SU-DHL-6 (cell line): ENCODE results near the gene USP13.

Experiments used
- H2AFZ ChIP-seq: fragments of 200-600 bp; sonication (generic); 2 replicates; pipeline ENCODE4 v1.6.1; 2014; ENCODE audit warnings: low read depth, mild to moderate bottlenecking, moderate library complexity, mixed read lengths, antibody characterized with exemption, low read length; ENCODE audit not compliant: severe bottlenecking
- H3F3A ChIP-seq: fragments of 200-600 bp; shearing (Covaris generic); 2 replicates; pipeline ENCODE4 v1.6.0; 2016; ENCODE audit warnings: antibody characterized with exemption, mild to moderate bottlenecking; ENCODE audit not compliant: insufficient read depth
- H3K27ac ChIP-seq: fragments of 200-600 bp; sonication (generic); 2 replicates; pipeline ENCODE4 v1.5.1; 2016; ENCODE audit warnings: low read depth, mild to moderate bottlenecking, low read length, moderate library complexity, mixed read lengths
- H3K27me3 ChIP-seq: fragments of 200-600 bp; sonication (generic), shearing (Covaris generic); 2 replicates; pipeline ENCODE4 v1.6.0; 2014; ENCODE audit warnings: mild to moderate bottlenecking, low read length
- H3K36me3 ChIP-seq: fragments of 200-600 bp; sonication (generic); 2 replicates; pipeline ENCODE4 v1.6.1; 2014; ENCODE audit warnings: mild to moderate bottlenecking, low read length, mixed read lengths
- H3K4me2 ChIP-seq: fragments of 300-600, 200-600 bp; shearing (Covaris generic), sonication (generic); 2 replicates; pipeline ENCODE4 v1.6.0; 2014; ENCODE audit warnings: low read length, low read depth, mild to moderate bottlenecking; ENCODE audit not compliant: poor library complexity, severe bottlenecking
- H3K4me3 ChIP-seq: fragments of 200-600 bp; sonication (generic); 2 replicates; pipeline ENCODE4 v1.5.1; 2014; ENCODE audit warnings: antibody characterized with exemption, low read length, mild to moderate bottlenecking, mixed read lengths; ENCODE audit not compliant: insufficient read depth, poor library complexity, severe bottlenecking
- H3K79me2 ChIP-seq: fragments of 200-600 bp; sonication (generic); 2 replicates; pipeline ENCODE4 v1.6.1; 2014; ENCODE audit warnings: mild to moderate bottlenecking, low read length, moderate library complexity; ENCODE audit not compliant: insufficient read depth
- H3K9ac ChIP-seq: fragments of 200-600 bp; sonication (generic); 2 replicates; pipeline ENCODE4 v1.7.0; 2014; ENCODE audit warnings: mild to moderate bottlenecking, low read length
- H3K9me2 ChIP-seq: fragments of 200-600 bp; sonication (generic); replicated peaks from 2 replicates; pipeline ENCODE4 v1.6.1; 2014; ENCODE audit warnings: low read length; ENCODE audit not compliant: insufficient read depth
- H3K9me3 ChIP-seq: fragments of 200-600 bp; sonication (generic); 2 replicates; pipeline ENCODE4 v1.6.1; 2014; ENCODE audit warnings: low read length, mixed read lengths; ENCODE audit not compliant: insufficient read depth
- H4K20me1 ChIP-seq: fragments of 200-600 bp; sonication (generic); 2 replicates; pipeline ENCODE4 v1.6.1; 2014; ENCODE audit warnings: low read depth, mild to moderate bottlenecking, antibody characterized with exemption, low read length, moderate library complexity, mixed read lengths
- EZH2phosphoT487 ChIP-seq: fragments of 200-600 bp; sonication (generic), shearing (Covaris generic); conservative IDR thresholded peaks from 2 replicates; pipeline ENCODE4 v1.6.1; 2018; ENCODE audit warnings: mild to moderate bottlenecking, antibody characterized with exemption, low read length, moderate library complexity, mixed read lengths
- TF ChIP-seq, protein P1 (sequence below): fragments of 200-600 bp; sonication (generic); IDR thresholded peaks from one replicate; pipeline ENCODE4 v1.5.1; 2017; ENCODE audit warnings: antibody characterized with exemption, mild to moderate bottlenecking, low read length, moderate library complexity; ENCODE audit not compliant: insufficient read depth, poor library complexity, severe bottlenecking

USP13 gene

GRCh38 chr3:179717219-179717618, 64.4 kb downstream of the USP13 start:
- H3K9me3 ChIP-seq: no peaks in the 10 kb centered on the region
- no peak overlapping the region for H3K4me3 ChIP-seq
- H3K36me3 ChIP-seq: peaks cover 8% of the 10 kb centered on the region; the same call in 1 of the 2 replicates
- H3K4me2 ChIP-seq: no peak overlapping the region
- no peak overlapping the region for H2AFZ ChIP-seq
- H3K27ac ChIP-seq: no peak overlapping the region
- no peaks in the 10 kb centered on the region; the same call in 1 of the 2 replicates for H4K20me1 ChIP-seq
- H3K9ac ChIP-seq: no peak overlapping the region
- no peaks in the 10 kb centered on the region for H3K9me2 ChIP-seq
- TF ChIP-seq EZH2phosphoT487: no peak
- H3F3A ChIP-seq: no peaks in the 10 kb centered on the region
- H3K79me2 ChIP-seq: no peaks in the 10 kb centered on the region
- no peaks in the 10 kb centered on the region for H3K27me3 ChIP-seq

GRCh38 chr3:179719048-179719734, 66.4 kb downstream of the USP13 start:
- H3K4me3 ChIP-seq: no peak overlapping the region
- H3F3A ChIP-seq: no peaks in the 10 kb centered on the region
- H3K9me3 ChIP-seq: no peaks in the 10 kb centered on the region
- no peak overlapping the region for H3K27ac ChIP-seq
- no peaks in the 10 kb centered on the region for H3K9me2 ChIP-seq
- H3K27me3 ChIP-seq: no peaks in the 10 kb centered on the region
- H3K4me2 ChIP-seq: no peak overlapping the region
- no peaks in the 10 kb centered on the region for H4K20me1 ChIP-seq
- no peak overlapping the region for H3K9ac ChIP-seq
- TF ChIP-seq, protein P1, sequence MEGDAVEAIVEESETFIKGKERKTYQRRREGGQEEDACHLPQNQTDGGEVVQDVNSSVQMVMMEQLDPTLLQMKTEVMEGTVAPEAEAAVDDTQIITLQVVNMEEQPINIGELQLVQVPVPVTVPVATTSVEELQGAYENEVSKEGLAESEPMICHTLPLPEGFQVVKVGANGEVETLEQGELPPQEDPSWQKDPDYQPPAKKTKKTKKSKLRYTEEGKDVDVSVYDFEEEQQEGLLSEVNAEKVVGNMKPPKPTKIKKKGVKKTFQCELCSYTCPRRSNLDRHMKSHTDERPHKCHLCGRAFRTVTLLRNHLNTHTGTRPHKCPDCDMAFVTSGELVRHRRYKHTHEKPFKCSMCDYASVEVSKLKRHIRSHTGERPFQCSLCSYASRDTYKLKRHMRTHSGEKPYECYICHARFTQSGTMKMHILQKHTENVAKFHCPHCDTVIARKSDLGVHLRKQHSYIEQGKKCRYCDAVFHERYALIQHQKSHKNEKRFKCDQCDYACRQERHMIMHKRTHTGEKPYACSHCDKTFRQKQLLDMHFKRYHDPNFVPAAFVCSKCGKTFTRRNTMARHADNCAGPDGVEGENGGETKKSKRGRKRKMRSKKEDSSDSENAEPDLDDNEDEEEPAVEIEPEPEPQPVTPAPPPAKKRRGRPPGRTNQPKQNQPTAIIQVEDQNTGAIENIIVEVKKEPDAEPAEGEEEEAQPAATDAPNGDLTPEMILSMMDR: no peak
- TF ChIP-seq EZH2phosphoT487: no peak
- peaks cover 4% of the 10 kb centered on the region; the same call in 1 of the 2 replicates for H3K36me3 ChIP-seq
- no peak overlapping the region for H2AFZ ChIP-seq
- no peaks in the 10 kb centered on the region for H3K79me2 ChIP-seq

- Histone ChIP-seq H3K27ac (no peak overlapping the region), H2AFZ (no peak overlapping the region), H4K20me1 (no peaks in the 10 kb centered on the region), H3F3A (no peaks in the 10 kb centered on the region), H3K36me3 (peaks cover 4% of the 10 kb centered on the region; the same call in 1 of the 2 replicates), H3K4me2 (no peak overlapping the region), H3K79me2 (no peaks in the 10 kb centered on the region), H3K4me3 (no peak overlapping the region), H3K9me3 (no peaks in the 10 kb centered on the region), H3K9ac (no peak overlapping the region), H3K9me2 (no peaks in the 10 kb centered on the region), H3K27me3 (no peaks in the 10 kb centered on the region)
- no peak for TF ChIP-seq EZH2phosphoT487
- TF ChIP-seq, protein P1: no peak
Measured at GRCh38 chr3:179720196-179720595, 67.4 kb downstream of the USP13 start.

DNA sequence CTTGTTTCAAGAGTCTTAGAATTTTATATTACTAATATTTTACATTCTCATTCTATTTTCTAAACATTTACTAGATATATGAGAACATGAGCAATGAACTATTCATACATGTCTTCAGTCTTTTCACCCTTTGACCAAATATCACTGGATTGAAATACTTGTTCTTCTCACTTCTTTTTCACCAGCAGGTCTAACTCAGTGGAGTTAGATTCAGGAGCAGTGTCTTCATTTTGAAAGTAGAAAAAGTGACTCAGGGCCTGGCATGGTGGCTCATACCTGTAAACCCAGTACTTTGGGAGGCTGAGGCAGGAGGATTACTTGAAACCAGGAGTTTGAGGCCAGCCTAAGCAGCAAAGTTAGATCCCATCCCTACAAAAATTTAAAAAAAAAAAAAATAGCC, 70.8 kb downstream of the USP13 start:
- Histone ChIP-seq H3F3A (no peaks in the 10 kb centered on the region), H3K27me3 (no peaks in the 10 kb centered on the region), H3K36me3 (peaks cover 4% of the 10 kb centered on the region; the same call in 1 of the 2 replicates), H3K9me2 (no peaks in the 10 kb centered on the region), H3K27ac (no peak overlapping the region), H3K9ac (no peak overlapping the region), H2AFZ (no peak overlapping the region), H3K9me3 (no peaks in the 10 kb centered on the region), H4K20me1 (no peaks in the 10 kb centered on the region), H3K4me3 (no peak overlapping the region), H3K4me2 (no peak overlapping the region), H3K79me2 (no peaks in the 10 kb centered on the region)
- TF ChIP-seq EZH2phosphoT487: no peak
- TF ChIP-seq, protein P1: no peak
